Embryonic facial prominence (tissue), 1 donor: ENCODE results near the gene VAC14.

Experiments used
- DNase-seq: peaks from one replicate; pipeline ENCODE4 v3.0.0-alpha.2; 2016; ENCODE audit errors: extremely low spot score

VAC14 gene

DNA sequence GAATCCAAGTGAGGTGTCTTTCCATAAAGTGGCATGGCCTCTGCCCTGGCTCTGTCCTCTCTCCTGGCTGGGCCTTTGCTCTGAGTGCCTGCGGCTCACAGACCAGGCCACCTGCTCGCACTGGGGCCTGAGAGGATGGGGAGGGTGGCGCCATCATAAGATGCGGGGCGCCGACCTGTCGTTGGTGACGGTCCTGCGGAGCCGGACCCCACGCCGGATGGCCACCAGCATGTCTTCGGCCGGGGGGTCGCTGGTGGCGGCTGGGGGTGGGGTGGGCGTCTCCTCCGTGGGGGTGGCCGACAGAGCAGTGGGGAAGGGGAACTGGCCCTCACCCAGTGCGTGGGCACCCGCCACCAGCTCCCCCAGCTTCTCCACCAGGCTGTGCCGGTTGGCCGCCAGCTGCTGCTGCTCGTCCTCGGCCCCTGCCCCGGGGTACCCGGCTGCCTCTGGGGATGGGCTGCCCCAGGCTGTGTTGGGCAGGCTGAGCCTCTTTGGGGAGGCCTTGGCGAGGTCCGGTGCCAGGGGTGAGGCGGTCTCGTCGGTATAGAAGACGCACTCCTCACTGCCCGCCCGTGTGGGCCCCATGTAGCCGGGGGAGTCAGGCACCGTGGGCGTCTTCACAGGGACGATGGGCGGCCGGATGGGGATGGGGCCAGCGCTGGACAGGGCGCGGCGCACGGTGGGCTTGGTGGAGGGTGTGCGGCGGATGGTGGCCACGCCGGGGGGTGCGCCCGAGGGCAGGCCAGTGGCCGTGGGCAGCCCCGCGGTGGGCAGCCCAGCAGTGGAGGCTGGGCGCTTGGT, 137.2 kb downstream of the VAC14 start:
- no peak for DNase-seq

DNA sequence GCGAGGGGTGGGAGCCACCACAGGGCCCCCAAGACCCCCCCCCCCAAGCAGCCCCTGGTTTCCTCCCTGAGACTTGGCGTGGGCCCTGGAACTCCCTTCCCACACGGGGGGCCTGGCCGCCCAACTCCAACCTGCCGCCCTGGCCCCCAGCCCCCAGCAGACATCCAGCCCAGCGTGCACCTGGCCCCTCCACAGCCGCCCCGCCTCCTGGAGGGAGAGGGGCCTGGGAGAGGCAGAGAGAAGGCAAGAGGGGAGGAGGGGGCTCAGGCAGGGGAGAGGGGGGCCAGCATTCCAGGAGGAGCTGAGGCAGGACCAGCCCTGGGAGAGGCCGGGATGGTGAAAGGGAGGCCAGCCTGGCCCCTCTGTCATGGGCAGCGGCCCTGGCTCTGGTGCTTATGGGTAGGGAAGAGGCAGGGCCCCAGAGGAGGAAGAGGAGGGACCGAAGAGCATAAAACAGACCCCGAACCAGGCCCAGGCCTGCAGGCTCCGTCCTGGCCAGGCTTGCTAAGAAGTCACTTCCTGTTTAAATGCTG, 137.9 kb downstream of the VAC14 start:
- DNase-seq, result no peak

DNA sequence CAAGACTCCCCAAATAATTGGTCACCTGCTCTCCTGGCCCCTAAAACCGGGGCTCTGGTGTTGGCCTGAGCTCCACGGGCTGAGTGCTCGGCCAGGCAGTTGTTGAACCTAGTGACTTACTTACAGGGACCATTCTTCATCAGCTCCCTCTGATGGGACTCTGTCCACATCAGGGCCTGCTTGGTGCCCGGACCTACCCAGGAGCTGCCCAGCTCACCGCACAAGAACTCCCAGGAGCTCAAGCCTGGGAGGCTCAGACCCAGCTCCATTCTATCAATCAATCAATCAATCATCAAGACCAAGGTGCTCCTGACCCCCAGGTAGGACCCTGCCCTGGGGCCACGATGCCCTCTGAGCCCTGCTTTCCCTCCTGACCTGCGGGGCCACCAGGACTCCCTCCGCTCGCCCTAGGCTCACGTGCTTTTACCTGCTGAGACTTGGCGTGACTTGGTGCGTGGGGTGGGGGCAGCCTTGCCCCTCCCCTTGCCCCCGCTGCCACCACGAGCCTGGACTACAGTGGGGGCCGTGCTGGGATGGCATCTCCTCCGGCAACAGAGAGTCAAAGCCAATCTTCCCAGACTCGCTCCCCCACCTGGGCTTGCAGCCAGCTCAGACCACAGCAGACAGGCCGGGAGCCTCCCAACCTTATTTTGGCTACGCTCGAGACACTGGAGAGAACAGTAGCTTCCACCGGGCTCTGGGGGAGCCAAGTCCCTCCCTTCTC, 138.9 kb downstream of the VAC14 start:
- DNase-seq, result no peak

DNA sequence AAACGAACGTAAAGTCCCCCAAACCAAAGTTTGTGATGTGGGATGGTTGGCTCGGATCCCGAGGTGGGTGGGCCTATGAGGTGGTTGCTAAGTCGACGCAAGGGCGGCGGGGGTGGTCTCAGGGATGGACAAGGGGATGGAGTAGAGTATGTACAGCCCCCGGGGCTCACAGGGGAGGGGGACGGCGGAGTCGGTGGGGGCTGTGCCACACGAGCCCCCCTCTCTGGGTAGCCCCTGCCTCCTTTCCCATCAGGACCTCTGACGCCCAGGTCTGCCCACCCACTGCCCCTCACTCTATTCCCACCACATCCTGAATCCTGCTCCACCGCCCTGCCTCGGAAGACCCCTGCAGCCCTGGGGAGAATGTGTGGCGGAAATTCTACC, 139.4 kb downstream of the VAC14 start:
- no peak for DNase-seq

DNA sequence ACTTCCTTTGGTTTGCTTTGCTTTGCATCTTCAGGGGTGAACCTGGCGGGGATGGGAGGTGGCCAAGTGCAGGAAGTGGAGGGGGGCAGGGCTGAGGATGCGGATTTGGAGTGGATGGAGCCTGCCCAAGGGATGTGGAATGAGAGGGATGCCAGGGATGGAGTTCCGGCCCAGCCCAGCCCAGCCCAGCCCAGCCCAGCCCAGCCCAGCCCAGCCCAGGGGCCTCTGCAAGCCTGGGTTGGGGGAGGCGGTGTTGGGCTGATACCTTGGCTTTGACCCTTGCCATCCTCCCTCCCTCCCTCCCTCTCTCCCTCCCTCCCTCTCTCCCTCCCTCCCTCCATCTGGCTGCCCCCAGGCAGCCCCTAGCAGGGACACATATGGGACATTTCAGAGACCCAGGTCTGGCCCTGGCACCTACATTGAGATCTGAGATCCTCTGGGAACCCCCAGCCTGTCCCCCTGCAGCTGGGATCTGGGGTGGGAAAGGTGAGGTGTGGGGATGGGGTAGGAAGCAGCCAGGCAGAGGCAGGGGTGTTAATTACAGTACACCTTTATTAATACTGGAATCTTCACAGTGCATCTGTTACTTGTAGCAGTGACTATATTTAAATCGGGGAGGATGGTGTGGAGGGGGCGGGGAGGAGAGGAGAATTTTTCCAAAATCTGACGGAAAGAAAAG, 140.1 kb downstream of the VAC14 start:
- DNase-seq, result no peak

DNA sequence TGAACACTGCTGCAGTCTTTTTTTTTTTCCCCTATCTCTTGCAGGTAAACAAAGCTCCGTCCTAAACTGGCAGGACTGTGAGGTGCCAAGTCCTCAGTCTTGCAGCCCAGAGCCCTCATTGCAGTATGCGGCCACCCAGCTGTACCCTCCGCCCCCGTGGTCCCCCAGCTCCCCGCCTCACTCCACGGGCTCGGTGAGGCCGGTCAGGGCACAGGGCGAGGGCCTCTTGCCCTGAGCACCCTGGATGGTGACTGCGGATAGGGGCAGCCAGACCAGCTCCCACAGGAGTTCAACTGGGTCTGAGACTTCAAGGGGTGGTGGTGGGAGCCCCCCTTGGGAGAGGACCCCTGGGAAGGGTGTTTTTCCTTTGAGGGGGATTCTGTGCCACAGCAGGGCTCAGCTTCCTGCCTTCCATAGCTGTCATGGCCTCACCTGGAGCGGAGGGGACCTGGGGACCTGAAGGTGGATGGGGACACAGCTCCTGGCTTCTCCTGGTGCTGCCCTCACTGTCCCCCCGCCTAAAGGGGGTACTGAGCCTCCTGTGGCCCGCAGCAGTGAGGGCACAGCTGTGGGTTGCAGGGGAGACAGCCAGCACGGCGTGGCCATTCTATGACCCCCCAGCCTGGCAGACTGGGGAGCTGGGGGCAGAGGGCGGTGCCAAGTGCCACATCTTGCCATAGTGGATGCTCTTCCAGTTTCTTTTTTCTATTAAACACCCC, 140.8 kb downstream of the VAC14 start:
- DNase-seq, result no peak

DNA sequence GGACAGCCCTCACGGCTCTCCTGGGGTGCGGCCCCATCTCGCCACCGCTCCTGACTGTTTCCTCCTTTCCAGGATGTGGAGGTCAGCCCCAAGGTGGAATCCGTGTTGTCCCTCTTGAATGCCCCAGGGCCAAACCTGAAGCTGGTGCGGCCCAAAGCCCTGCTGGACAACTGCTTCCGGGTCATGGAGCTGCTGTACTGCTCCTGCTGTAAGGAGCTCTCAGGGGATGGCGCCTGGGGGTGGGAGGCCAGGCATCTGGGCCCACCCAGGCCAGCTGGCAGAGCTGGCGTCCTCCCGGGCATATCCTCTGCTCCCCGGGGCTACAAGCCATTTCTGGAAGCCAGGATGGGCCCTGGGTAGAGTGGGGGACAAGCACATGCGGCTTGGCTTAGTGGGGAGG, 141.4 kb downstream of the VAC14 start:
- DNase-seq, result no peak

DNA sequence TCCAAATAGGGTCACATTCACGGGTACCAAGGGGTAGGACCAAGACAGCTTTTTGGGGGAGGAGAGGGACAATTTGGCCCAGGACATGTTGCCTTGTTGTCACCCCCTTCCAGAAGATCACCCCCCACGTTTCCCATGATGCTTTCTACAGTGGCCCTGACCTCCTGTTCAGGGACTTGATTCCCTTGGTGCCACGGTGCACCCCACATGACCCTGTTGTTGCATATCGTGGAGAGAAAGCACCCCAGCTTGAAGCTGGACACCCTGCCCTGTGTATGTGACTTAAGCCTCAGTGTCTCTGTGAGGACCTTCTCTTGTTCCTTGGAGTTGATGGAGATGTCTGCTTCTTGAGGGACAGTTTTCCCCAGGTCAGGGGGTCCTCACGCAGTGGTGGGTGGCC, 142.0 kb downstream of the VAC14 start:
- no peak for DNase-seq

DNA sequence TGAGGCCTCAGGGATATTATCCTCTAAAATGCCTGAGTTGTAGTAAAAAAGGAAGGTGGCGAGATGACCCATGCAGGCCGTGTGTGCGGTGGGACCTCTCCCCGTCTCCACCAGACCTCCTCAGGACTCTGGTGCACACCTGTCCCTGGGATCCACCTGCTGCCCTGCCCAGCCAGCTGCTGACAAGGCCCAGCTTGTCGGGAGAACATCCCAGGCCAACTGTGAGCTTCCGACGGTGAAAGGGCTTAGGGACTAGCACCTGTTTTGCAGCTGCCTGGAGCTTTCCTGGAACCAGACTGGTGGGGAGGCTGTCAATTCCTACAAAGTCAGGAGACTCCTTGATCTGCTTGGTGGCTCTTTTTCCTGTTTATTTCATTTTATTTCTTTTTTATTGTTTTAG, 143.0 kb downstream of the VAC14 start:
- DNase-seq, result no peak

DNA sequence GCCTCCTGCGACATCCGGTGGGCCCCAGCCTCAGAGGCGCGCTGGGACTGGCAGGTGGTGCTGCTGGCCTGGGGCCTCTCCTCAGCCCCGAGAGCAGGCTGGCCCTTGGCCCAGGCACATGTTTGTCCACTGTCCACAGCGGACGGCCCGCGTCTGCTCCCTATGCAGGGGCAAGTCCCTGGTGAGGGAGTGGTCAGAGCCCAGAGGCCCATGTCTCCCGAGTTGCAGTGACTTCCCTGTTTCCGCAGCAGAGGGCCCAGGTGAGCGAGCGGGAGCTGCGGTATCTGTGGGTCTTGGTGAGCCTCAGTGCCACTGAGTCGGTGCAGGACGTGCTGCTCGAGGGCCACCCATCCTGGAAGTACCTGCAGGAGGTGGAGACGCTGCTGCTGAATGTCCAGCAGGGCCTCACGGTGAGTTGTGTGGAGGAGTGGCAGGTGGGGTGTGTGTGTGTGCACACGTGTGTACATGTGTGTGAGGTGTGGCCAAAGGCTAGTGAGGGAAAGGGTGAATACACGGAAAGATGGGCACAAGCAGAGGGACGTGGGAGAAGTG, 144.2 kb downstream of the VAC14 start:
- no peak for DNase-seq

DNA sequence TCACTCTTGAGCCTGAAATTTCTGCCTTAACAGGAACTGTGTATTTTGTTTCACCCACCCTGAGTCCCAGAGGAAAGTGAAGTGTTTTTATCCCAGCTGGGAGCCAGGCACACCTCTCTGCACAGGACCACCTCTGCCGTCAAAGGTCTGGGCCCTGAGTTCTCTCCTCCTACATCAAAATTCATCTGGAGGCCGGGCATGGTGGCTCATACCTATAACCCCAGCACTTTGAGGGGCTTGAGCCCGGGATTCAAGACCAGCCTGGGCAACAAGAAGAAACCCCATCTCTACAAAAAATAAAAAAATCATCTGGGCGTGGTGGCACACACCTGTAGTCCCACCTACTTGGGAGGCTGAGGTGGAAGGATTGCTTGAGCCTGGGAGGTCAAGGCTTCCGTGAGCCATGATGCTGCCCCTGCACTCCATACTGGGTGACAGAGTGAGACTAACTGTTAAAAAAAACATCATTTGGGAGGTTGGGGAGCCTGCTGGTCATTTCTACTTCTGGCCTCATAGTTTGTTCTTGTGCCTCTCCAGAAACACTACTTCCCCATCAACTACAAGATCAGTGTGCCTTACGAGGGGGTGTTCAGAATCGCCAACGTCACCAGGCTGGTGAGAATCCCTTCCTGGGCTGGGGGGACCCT, 144.8 kb downstream of the VAC14 start:
- no peak for DNase-seq

DNA sequence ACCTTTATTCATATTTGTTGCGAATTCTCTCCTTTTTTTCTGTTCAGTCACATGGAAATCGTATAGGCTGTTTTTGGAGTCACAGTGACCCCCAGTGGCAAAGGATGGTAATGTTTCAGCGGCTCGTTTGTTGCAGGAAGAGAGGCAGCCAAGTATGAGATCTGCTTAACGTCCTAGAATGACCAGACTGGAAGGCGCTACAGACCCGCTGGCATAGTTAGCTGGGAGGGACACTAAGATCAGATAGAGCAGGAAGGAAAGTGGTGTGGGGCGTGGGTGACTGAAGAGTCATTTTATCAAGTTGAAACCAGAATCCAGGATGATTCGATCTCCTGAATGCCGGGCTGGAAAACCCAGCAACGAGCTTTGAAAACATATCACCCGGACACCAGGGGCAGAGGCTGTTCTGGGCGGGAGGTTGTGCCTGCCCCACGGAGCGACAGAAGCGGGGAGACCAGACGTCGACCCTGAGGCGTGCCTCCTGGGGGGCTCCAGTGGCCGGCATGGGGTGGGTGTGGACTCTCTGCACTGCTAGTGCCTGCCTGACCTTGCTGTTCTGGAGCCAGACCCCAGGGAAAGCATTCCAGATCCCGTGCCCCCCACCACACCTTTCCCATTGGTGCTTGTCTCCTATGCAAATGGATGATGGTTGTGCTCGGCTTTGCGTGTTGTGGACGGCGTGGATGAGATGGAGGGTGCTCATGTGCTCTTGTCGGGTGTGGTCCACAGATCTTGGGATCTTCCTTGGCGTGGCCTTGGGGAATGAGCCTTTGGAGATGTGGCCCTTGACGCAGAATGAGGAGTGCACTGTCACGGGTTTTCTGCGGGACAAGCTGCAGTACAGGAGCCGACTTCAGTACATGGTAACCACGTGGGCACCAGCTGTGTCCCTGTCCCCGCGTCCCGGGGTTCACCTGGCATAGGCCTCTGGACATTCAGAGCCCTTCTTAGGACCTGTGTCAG, 146.9 kb downstream of the VAC14 start:
- peak; percentile 77 for DNase-seq

DNA sequence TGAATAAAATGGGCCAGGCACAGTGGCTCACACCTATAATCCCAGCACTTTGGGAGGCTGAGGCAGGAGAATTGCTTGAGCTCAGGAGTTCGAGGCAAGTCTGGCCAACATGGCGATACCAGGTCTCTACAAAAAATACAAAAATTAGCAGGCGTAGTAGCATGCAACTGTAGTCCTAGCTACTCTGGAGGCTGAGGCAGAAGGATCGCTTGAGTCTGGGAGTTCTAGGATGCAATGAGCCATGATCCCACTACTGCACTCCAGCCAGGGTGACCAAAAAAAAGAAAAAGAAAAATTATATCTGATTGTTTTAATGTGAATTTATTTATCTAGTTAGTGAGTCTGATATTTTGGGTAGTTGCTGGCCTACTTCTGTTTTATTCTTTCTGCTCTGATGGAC, 147.6 kb downstream of the VAC14 start:
- DNase-seq, result no peak

DNA sequence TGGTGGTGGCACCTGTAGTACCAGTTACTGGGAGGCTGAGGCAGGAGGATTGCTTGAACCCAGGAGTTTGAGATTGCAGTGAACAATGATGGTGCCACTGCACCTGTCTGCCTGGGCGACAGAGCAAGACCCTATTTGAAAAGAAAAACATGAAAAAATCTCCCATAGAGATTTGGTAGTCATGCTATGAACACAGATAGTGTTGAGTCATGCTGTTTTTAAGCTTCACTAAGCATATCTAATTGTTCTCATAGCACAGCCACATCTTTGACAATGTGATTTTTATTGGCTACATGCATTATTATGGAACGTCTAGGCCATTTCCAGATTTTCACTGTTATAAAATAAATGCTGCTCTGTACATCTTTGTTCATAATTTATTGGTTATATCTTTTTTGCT, 148.6 kb downstream of the VAC14 start:
- no peak for DNase-seq

DNA sequence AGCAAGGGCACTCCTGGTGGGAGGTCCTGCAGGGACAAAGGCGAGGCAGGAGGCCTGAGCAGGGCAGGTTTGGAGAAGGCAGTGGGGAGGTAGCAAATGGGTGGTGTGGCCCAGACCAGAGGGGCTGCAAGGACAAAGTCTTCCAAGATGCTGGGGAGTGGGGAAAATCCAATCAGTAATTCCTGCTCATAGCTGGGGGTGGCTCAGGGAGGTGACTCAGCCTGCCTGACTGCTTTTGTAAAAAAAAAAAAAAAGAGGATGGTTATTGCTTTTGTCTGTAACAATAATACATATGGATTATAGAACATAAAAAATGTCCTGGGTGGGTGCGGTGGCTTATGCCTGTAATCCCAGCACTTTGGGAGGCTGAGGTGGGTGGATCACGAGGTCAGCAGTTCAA, 149.4 kb downstream of the VAC14 start:
- DNase-seq, result no peak

DNA sequence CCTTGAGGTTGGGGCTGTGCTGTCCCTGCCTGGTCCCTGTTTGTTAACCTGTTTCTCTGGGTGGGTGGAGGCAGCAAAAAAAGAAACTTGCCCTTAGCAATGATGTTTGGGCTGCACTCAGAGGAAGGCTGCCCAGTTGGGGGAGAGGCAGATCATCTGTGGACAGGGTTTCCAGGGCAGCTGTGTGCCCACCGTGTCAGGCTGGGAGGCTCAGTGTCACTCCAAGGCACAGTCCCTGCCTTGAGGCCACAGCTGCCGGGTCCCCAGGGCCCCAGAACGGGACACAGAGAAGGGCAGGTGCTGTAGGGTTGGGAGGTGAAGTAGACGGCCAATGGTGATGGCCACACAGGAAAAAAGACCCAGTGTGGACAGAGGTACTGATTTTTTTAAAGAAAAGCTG, 150.7 kb downstream of the VAC14 start:
- DNase-seq, result no peak

DNA sequence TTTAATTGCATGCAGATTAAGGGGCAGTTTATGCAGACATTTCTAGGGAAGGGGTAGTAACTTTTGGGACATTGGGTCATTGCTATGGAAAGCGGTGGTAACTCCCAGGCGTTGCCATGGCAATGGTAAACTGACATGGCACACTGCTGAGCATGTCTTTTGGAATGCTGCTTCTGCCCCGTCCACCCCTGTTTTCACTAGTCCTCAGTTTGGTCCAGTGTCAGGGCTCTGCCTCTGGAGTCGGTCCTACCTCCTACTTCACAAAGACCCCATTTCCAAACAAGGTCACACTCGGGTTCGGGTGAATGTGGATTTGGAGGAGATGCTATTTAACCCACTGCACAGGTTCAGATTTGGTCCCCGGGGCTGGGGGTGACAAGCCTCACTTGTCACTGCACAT, 151.7 kb downstream of the VAC14 start:
- DNase-seq, result no peak

DNA sequence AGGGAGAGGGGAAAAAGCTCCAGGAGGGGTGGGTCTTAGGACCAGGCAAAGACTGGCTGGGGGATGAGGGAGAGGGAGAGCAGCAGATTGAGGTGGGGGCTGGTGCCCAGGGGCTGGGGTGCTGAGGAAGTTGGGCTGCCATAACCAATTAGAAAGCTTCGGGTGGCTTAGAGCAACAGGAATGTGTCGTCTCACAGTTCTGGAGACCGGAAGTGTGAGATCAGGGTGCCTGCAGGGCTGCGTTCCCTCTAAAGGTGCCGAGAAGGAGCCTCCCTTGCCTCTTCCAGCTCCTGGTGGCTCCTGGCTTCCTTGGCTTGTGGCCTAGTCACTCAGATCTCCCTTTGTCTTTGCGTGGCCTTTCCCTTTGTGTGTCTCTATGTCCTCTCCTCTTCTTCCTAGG, 152.4 kb downstream of the VAC14 start:
- DNase-seq, result no peak

DNA sequence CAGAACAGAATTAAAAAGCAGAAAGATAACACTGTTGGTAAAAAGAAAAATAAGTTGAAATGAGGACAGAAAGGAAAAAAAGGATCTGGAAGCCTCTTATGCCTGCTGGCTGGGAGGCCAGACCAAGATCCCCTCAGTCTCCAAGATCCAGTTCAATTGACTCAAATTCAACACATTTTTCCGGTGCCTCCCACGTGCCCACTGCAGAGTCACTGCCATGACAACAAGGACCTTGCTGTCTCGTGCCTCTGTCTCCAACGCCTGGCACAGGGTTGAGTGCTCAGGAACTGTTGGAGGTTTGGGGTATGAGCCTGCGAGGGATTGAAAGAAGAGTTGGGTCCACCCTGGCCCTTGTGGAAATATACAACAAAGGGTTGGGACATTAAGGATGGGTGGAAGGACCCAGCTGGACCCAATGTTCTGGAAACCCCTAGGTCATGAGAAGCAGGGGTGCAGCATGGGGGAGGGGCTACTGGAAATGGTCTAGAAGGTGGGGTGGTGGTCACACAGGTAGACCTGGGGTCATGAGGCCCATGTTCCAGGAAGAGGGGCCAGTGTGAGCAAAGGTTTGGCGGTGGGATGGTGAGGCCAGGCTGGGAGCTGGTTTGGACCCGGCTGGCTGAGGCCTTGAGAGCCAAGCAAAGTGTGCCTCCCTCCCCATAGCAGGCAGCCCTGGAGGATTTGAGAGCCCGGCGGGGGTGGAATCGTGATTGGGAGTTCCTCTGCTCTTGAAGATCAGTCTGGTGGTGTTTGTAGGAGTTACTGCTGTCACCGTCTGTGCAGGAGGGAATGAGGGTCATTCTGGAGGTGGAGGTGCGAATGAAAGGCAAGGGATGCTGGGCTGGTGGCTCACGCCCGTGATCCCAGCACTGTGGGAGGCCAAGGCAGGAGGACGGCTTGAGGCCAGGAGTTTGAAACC, 153.3 kb downstream of the VAC14 start:
- DNase-seq, result no peak
